NCI-H128 (cell line): ENCODE measurements around the gene UMODL1.

Source experiments
- DNase-seq: peaks from one replicate; lab custom pipeline; 2025; ENCODE audit not compliant: unreplicated experiment; lab: John Stamatoyannopoulos, UW

UMODL1 gene

DNA sequence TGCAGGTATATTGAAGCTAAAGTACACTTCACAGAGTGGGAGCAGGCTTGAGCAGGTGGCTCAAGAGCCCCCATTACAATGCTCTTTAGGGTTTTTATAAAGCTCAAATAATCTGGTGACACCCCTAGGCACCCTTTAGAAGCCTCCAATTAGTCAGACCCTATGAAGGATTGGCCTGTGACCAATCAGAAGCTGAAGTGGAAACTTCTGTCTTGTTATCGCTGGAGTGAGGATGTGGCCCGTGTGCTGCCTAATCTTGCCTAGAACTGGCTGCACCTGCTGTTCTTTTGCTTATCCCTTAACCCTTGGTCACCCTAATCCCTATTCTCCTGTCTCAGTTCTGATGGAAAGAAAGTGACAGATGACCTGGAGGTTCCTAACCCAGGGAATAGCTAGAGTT, 77.0 kb downstream of the UMODL1 start:
- DNase-seq = no peak

- DNase-seq = no peak
Measured at GRCh38 chr21:42148584-42148983, 77.5 kb downstream of the UMODL1 start.

DNA sequence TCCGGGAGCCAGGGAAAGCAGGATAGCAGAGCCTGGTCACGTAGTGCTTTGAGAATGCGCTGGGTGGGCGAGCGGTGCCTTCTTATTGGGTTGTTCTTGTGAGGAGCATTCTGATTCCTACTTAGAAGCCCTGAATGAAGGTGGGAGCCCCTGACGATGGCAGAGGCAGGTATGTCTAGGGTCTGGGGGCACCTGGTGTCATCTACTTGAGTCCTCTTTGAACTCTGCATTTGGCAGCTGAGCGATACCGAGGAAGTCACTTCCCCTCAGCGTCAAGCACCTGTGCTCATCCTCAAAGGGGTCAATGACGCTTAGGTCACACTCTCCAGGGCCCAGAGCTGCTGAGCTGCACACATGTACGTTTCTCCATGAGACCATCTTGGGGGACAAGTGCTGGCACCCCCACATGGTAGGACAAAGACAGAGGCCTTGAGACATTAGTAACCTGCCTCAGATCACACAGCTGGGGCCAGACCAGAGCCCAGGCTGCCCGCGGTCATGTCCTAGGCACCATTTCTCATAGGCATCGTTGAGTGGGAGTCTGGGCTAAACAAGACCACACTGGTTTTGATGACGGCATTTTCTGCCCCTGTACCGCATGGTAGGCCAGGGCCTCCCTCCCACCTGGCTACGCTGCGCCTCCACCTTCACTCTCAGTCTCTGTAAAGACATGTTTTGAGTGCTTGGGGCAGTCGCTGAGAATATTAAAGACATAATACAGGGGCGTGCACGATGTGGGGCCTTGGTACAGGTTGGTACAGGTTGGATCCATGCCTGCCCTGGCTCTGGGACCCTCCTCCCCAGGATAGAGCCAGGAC, 78.7 kb downstream of the UMODL1 start:
- no peak for DNase-seq

DNA sequence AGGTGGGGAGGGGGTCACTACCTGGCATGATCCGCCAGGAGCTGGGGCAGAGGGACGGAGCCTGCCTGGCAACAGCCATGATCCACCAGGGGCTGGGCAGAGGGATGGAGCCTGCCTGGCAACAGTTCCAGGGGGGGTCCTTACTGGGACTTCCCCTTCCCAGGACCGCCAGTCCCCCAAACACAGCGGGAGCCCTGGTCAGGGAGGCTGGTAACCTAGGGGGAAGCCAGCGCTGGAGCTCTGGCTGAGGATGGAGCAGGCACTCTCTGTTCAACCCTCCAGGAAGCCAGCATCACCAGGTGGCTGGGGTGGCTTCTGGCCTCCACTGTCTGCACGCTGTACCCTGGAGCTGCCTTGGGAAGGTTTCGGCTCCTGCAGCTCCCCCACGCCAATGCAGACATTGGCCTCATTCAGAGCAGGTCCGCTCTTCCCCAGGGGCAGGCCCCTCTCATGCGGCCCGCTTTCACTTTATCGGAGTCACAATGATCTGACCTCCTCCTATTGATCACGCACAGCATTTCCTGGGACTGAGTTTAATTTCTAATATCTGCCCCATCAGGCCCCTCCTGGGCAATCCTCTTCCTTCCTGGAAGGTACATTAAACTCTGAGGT, 79.5 kb downstream of the UMODL1 start:
- no peak for DNase-seq

DNA sequence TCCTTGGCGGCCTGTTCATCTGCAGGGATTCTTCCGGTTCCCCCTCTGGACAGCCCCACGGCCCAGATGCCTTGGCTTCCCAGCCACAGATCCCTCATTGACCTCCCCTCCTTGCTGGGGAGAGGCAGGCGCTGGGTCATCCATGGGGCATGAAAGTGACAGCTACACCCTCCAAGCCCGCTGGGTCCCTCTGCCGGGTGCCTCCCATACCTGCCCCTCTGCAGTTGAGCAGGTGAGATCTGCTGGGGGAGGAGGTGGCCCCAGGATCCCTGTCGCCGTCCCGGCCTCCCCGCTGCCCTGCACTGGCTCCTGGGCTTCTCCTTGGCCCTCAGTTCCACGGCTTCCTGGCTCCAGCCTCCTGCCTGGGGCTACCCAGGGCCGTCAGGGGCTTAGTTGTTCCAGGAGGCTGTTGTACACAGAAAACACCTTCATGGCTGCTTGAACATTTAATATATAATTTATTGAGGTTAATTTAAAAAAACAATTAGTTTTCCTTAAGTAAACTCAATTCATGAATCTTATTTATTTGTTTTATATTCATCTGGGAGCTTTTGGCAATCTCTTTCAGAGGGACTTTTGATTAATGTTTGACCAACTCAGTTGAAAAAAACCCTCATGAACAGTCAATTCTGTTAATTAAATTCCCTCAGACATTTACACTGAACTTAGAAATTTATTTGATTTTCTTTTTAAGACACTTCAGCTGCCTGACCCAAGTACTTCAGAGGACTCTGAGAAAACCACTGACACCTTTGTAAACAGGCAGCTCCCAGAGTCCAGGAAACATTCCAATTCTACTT, 80.2 kb downstream of the UMODL1 start:
- no peak for DNase-seq

DNA sequence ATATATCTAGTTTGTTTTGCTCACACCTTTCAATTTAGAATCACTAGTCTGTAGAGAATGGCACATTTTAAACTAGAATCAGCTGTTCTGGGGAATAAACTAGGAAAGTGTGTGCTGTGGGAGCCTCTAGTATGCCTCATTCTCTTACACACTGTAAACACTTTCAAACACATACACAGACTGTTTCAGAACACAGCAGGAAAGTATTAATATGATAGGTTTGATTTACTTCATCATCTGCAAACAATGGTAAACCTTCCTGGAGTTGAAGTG, 80.8 kb downstream of the UMODL1 start:
- no peak for DNase-seq

DNA sequence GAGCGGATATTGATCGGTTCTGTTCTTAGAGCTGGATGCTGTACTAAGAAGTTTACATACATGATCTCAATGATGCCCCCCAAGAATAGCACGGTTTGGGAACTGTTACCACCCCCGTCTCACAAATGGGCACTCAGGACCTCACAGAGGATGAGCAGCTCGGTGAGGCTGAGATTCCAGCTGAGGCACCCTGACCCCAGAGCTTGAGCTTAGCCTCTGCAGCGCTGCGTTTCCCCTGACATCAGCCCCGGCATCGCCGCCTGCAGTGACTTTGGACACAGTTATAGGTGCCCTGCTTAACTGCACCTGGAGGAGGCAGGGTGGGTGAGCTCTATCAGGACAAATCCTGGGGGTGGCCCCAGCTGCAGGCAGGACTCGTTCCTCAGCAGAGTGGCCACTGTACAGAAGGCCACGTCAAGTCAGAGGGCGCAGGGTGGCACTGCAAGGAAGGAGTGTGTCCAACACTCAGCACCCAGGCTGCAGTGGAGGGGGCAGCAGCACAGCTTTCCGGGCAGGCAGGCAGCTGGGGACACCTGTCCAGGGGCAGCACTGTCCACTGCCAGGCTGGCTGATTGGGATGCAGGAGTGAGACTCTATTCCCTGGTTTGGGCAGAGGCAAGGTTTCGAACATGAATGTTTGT, 82.0 kb downstream of the UMODL1 start:
- DNase-seq = no peak

- DNase-seq = no peak
Measured at GRCh38 chr21:42153746-42154145, 82.6 kb downstream of the UMODL1 start.

- no peak for DNase-seq
Measured at GRCh38 chr21:42154237-42155044, 83.3 kb downstream of the UMODL1 start.

GRCh38 chr21:42155045-42155855, 84.1 kb downstream of the UMODL1 start:
- DNase-seq = no peak

DNA sequence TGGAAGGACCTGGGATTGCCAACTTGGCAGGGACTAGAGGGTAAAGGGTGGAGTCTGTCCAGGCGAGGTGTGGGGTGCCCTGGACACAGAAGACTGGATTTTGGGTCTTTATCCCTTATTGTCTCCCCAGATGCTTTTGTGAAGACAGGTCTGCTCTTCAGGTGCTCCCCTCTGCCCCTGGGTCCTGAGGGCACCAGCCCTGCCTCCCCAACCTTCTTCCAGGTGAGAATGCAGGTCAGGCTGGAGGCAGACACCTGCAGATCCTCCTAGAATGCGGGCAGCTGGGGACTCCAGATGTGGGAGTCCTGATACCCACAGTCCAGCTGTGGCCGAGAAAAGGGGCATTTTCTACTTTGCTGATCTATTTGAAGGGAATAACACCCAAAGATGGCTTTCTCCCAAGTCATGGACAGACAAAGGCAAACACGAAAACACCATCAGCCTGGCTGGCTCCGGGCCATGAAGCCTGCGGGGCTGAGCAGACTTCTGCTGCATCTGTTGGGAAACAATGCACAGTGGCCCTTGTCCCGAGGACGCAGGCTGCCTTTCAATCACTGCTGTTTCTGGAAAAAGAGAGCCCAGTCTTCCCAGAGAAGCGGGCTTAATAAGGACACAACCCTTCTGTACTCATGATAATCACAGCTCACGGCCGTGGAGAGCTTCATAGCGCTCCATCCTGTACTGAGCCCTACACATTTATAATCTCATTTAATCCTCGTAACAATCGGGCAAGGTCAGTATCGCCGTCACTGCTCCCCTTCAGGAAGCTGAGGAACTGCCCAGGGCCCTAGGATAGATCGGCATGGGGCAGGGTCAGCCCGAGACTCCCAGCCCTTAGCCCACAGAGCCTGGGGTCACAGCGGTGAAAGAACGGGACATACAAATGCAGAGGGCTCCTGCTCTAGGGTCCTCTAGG, 85.8 kb downstream of the UMODL1 start:
- DNase-seq = no peak

- no peak for DNase-seq
Measured at GRCh38 chr21:42157606-42158310, 86.6 kb downstream of the UMODL1 start.

GRCh38 chr21:42158846-42159245, 87.7 kb downstream of the UMODL1 start:
- no peak for DNase-seq

DNA sequence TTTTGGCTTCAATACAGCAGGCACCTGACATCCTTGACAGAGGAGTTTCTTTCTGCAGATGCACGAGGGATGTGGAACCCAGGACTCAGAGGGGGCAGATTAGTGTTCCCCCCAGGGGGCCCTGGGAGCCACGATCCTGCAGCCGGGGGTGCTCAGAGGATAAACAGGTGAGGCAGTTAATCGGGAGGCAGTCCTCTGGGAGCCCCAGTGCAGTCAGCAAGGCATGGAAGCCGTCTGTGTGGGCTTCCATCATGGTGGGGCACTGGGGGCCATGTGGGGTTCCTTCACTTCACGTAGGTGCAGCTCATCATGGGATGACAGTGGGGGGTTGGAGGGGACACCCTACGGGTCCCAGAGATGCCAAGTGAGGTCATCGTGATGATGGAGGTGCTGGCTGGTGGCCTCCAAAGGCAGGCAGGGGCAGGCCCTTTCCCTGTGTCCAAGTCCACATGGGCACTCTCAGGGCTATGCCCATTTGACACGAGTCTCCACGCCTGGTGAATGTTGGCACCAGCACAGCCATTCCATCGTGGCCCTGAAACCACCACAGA, 88.5 kb downstream of the UMODL1 start:
- no peak for DNase-seq

DNA sequence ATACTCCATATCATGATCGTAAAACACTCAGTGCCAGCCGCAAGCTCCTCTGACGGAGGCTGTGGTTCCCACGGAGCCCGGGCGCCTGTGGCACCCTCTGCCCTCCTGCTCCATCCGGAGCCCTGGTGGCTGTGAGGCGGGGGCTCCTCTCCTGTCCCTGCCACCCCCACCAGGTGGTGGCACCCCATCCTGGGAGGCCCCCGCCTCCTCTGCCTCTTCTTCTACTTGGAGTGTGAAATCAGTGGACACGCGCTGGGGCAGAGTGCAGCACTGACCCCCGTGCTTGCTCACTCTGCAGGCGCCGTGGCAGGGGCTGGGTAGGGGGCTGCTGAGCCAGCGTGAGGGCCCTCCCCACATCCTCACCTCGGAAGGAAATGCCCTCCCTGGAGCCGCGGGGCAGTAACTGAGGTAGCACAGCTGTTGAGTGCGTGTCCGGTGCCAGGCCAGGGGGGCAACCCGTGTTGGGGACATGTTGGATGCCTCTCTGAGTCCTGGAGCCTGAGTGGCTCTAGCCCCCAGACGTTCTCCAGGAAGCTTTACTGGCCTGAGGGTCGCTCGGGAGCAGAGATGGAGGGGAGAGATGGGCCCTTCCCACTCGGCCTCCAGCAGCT, 89.1 kb downstream of the UMODL1 start:
- no peak for DNase-seq

DNA sequence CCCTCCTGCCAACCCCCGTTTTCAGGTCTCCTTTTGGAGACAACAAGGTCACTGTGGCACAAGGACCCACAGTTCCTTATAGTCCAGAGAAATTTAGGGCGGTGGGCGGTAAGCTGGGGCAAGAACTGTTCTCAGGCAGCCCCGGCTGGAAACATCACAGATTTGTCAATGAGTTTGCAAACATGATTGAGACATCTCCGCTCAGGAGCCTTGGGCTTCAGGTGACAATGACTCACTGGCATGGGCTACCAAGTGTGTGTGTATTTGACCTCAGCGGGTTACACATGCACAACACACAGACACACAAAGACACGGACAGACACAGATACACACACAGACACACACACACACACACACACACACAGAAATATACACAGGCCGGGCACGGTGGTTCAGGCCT, 89.6 kb downstream of the UMODL1 start:
- no peak for DNase-seq

DNA sequence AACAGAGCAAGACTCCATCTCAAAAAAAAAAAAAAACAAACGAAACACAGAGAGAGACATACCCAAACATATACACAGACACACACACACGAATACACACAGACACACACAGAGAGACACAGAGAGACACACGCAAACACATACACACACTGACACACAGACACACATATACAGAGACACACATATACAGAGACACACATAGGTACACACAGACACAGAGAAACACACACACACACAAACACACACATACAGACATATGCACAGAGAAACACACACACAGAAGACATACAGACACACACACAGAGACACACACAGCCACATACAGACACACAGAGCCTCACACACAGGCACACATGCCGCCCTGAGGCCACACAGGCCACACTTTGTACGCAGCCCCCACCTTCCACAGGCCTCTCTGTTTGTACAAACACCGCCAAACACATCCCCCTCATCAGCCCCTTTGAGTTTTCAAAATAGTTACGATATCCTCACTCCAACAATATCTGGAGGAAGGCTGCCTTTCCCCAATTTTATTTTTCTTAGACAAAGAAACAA, 90.4 kb downstream of the UMODL1 start:
- no peak for DNase-seq
